IMR-90 (cell line): ENCODE data around the gene TMPRSS7. TPM values are rescaled to one million over a fixed set of nuclear protein-coding genes. Genes with fewer than 3 reads are reported as not detected.

ENCODE experiments used
- ATAC-seq: fragments of 200-7000 bp; cut with Tn5 transposase; 2 replicates; pipeline ENCODE4 v1.9.1; 2020; ENCODE audit warnings: low read depth, mild to moderate bottlenecking, moderate library complexity
- BruUV-seq: library from RNA; stranded (reverse); fragments of 400-500 nt; replicated peaks from 2 replicates; lab custom pipeline; 2021; lab: Mats Ljungman, UMichigan
- CTCF ChIA-PET: fragments of 300-600 bp; formaldehyde crosslinking; extraction: SDS; loops from one replicate; lab custom pipeline; 2021; ENCODE audit warnings: antibody characterized with exemption; lab: Yijun Ruan, JAX
- POLR2A ChIA-PET: fragments of 300-600 bp; sonication (Branson Sonifier 250); formaldehyde crosslinking; loops from one replicate; lab custom pipeline; 2022; ENCODE audit warnings: antibody characterized with exemption; ENCODE audit not compliant: unreplicated experiment; lab: Charles Lee
- DNase-seq: peaks from one replicate; pipeline ENCODE4 v3.0.0; 2013
- H2AFZ ChIP-seq: replicated peaks from 2 replicates; pipeline ENCODE3; 2013; ENCODE audit warnings: low read length, mild to moderate bottlenecking; ENCODE audit not compliant: poor library complexity
- H2AK5ac ChIP-seq: 2 replicates; pipeline ENCODE4 v1.6.1; 2013; ENCODE audit warnings: low read depth, low read length, inconsistent platforms
- H2AK9ac ChIP-seq: replicated peaks from 2 replicates; pipeline ENCODE3; 2013; ENCODE audit warnings: mild to moderate bottlenecking, low read depth, low read length, moderate library complexity; ENCODE audit not compliant: poor library complexity
- H2BK120ac ChIP-seq: 2 replicates; pipeline ENCODE4 v1.6.1; 2013; ENCODE audit warnings: low read depth, low read length, inconsistent platforms
- H2BK15ac ChIP-seq: 3 replicates; pipeline ENCODE4 v1.6.1; 2013; ENCODE audit warnings: low read depth, low read length, inconsistent platforms
- H2BK20ac ChIP-seq: 2 replicates; pipeline ENCODE4 v1.6.1; 2013; ENCODE audit warnings: low read depth, mild to moderate bottlenecking, inconsistent platforms, low read length, moderate library complexity
- H2BK5ac ChIP-seq: 2 replicates; pipeline ENCODE4 v1.6.1; 2013; ENCODE audit warnings: mild to moderate bottlenecking, low read depth, low read length, inconsistent platforms; ENCODE audit not compliant: poor library complexity, severe bottlenecking
- H3K14ac ChIP-seq: replicated peaks from 2 replicates; pipeline ENCODE4 v1.6.1; 2013; ENCODE audit warnings: low read depth, low read length, inconsistent platforms
- H3K18ac ChIP-seq: 2 replicates; pipeline ENCODE4 v1.6.1; 2013; ENCODE audit warnings: low read depth, low read length, control low read depth
- H3K23ac ChIP-seq: 2 replicates; pipeline ENCODE4 v1.6.1; 2013; ENCODE audit warnings: low read depth, low read length, inconsistent platforms
- H3K27ac ChIP-seq: 2 replicates; pipeline ENCODE4 v1.5.1; 2013; ENCODE audit warnings: mild to moderate bottlenecking, control low read depth, low read length; ENCODE audit not compliant: insufficient read depth
- H3K27me3 ChIP-seq: 2 replicates; pipeline ENCODE4 v1.6.1; 2013; ENCODE audit warnings: low read length; ENCODE audit not compliant: control insufficient read depth, insufficient read depth
- H3K36me3 ChIP-seq: 2 replicates; pipeline ENCODE4 v1.6.1; 2013; ENCODE audit warnings: low read length, mixed read lengths; ENCODE audit not compliant: control insufficient read depth, insufficient read depth
- H3K4ac ChIP-seq: 2 replicates; pipeline ENCODE4 v1.6.1; 2013; ENCODE audit warnings: low read depth, low read length, inconsistent platforms
- H3K4me1 ChIP-seq: 2 replicates; pipeline ENCODE4 v1.6.1; 2013; ENCODE audit warnings: low read length, mixed read lengths; ENCODE audit not compliant: control insufficient read depth, insufficient read depth
- H3K4me2 ChIP-seq: 2 replicates; pipeline ENCODE4 v1.6.1; 2013; ENCODE audit warnings: low read depth, mild to moderate bottlenecking, control low read depth, low read length, moderate library complexity
- H3K4me3 ChIP-seq: 2 replicates; pipeline ENCODE4 v1.5.1; 2013; ENCODE audit warnings: low read depth, mild to moderate bottlenecking, control low read depth, low read length, moderate library complexity; ENCODE audit not compliant: insufficient read depth
- H3K56ac ChIP-seq: 2 replicates; pipeline ENCODE4 v1.6.1; 2013; ENCODE audit warnings: low read length, inconsistent platforms; ENCODE audit not compliant: insufficient read depth; ENCODE audit errors: extremely low read depth
- H3K79me1 ChIP-seq, 2 experiments: 2 replicates each; pipeline ENCODE4 v1.6.1; 2013; ENCODE audit warnings: low read length in 2 of 2, inconsistent platforms in 1 of 2, low read depth in 1 of 2
- H3K9ac ChIP-seq: 2 replicates; pipeline ENCODE4 v1.6.1; 2013; ENCODE audit warnings: low read depth, low read length, control low read depth
- H3K9me1 ChIP-seq: 2 replicates; pipeline ENCODE4 v1.6.1; 2013; ENCODE audit warnings: low read length, inconsistent platforms; ENCODE audit not compliant: insufficient read depth
- H3K9me3 ChIP-seq: 2 replicates; pipeline ENCODE4 v1.6.1; 2013; ENCODE audit warnings: low read length; ENCODE audit not compliant: control insufficient read depth, insufficient read depth
- H4K20me1 ChIP-seq: 2 replicates; pipeline ENCODE4 v1.6.1; 2013; ENCODE audit warnings: low read length, inconsistent platforms; ENCODE audit not compliant: insufficient read depth
- H4K5ac ChIP-seq: 2 replicates; pipeline ENCODE4 v1.6.1; 2013; ENCODE audit warnings: mild to moderate bottlenecking, low read depth, low read length, control low read depth
- H4K8ac ChIP-seq, 2 experiments: 2 replicates each; pipeline ENCODE4 v1.6.1; 2013; ENCODE audit warnings: low read depth in 2 of 2, low read length in 2 of 2, control low read depth in 1 of 2, inconsistent platforms in 1 of 2
- H4K91ac ChIP-seq: 2 replicates; pipeline ENCODE4 v1.6.1; 2013; ENCODE audit warnings: low read depth, low read length, inconsistent platforms; ENCODE audit not compliant: insufficient read depth
- BHLHE40 ChIP-seq: fragments of 150-350 bp; IDR thresholded peaks from 2 replicates; pipeline ENCODE4 v1.6.1; 2016; ENCODE audit warnings: mild to moderate bottlenecking, low read depth, low read length
- CEBPB ChIP-seq: IDR thresholded peaks from 2 replicates; pipeline ENCODE4 v1.6.1; 2012; ENCODE audit warnings: low read depth, low read length, improper control_type of control experiment
- CHD1 ChIP-seq: IDR thresholded peaks from 2 replicates; pipeline ENCODE4 v1.6.1; 2012; ENCODE audit warnings: low read depth, low read length, improper control_type of control experiment
- FOS ChIP-seq: fragments of 150-350 bp; IDR thresholded peaks from 2 replicates; pipeline ENCODE4 v1.6.1; 2016; ENCODE audit warnings: low read depth, low read length
- MAZ ChIP-seq: IDR thresholded peaks from 2 replicates; pipeline ENCODE4 v1.6.1; 2012; ENCODE audit warnings: low read depth, mild to moderate bottlenecking, low read length, improper control_type of control experiment, moderate library complexity, borderline replicate concordance
- MXI1 ChIP-seq: IDR thresholded peaks from 2 replicates; pipeline ENCODE4 v1.6.1; 2012; ENCODE audit warnings: low read depth, mild to moderate bottlenecking, low read length, moderate library complexity, borderline replicate concordance
- NFE2L2 ChIP-seq: fragments of 150-350 bp; IDR thresholded peaks from 2 replicates; pipeline ENCODE4 v1.6.1; 2016; ENCODE audit warnings: low read depth, mild to moderate bottlenecking, low read length
- POLR2A ChIP-seq: IDR thresholded peaks from 2 replicates; pipeline ENCODE4 v1.6.1; 2012; ENCODE audit warnings: mild to moderate bottlenecking, low read depth, low read length
- RAD21 ChIP-seq: IDR thresholded peaks from 2 replicates; pipeline ENCODE4 v1.6.1; 2012; ENCODE audit warnings: low read length, improper control_type of control experiment
- USF2 ChIP-seq: fragments of 150-350 bp; IDR thresholded peaks from 2 replicates; pipeline ENCODE4 v1.6.1; 2017; ENCODE audit warnings: mild to moderate bottlenecking, antibody characterized with exemption, low read length, low read depth
- WGBS, 2 experiments: methylation state at CpG; one replicate each; pipeline versions ENCODE4 v1.1.5 to v1.1.7; 2013; ENCODE audit warnings: missing lambda C conversion rate in 2 of 2; ENCODE audit not compliant: insufficient read length in 1 of 2; ENCODE audit errors: extremely low coverage in 2 of 2; 5-methylcytosine and 5-hydroxymethylcytosine counted together
- dilution Hi-C: fragments of 300-500 bp; cut with HindIII; formaldehyde crosslinking; loops from one replicate; pipeline ENCODE4 v1.14.3; 2018; ENCODE audit warnings: low sequenced_read_pairs; ENCODE audit not compliant: unreplicated experiment
- in situ Hi-C: fragments of 300-500 bp; cut with MboI; formaldehyde crosslinking; loops from 3 replicates; pipeline ENCODE4 v1.14.3; 2019; ENCODE audit warnings: low sequenced_read_pairs, inconsistent platforms, mixed read lengths
- intact Hi-C: fragments of 100-400 bp; cut with micrococcal nuclease; formaldehyde crosslinking; loops from 2 replicates; pipeline ENCODE4 v1.10.0; 2022
- polyA plus RNA-seq, 3 experiments: library from polyadenylated mRNA; depleted of rRNA; stranded (reverse); fragments of >200 nt; gene quantifications; 2 replicates each; pipeline ENCODE4 v1.2.3, GENCODE V29; 2012; ENCODE audit warnings: low replicate concordance in 1 of 3
- total RNA-seq: library from RNA; depleted of rRNA; stranded (reverse); fragments of >200 nt; gene quantifications from 2 replicates; pipeline ENCODE4 v1.2.3, GENCODE V29; 2012

The TMPRSS7 gene
- total and polyA plus RNA-seq, 2 of the 4 experiments (the other 2 are of a cell fraction): 0.07 TPM; not detected in 1

GRCh38 chr3:112119962-112120836 lies 85.7 kb downstream of the TMPRSS7 start (continued):
- no peak for TF ChIP-seq RAD21

- ChIA-PET CTCF (interaction anchor here (0.9 kb wide), 1 partner anchor 10 kb away, joined by 5 read pairs; no protein-coding TSS in a partner anchor), POLR2A (no interaction called here)
- no peak overlapping the region for H2AFZ ChIP-seq
- TF ChIP-seq MXI1 (no peak), CEBPB (no peak), NFE2L2 (no peak), BHLHE40 (no peak), POLR2A (no peak), MAZ (no peak), CHD1 (no peak), RAD21 (no peak), USF2 (no peak), FOS (no peak)
- DNase-seq (no peak), ATAC-seq (no peak)
- no peak overlapping the region for H3K27ac ChIP-seq
- no peak overlapping the region for H2AK5ac ChIP-seq
- H4K8ac ChIP-seq: no peak overlapping the region
- dilution Hi-C loops (no loop called here), in situ Hi-C loops (no loop called here), intact Hi-C loops (no loop called here)
- no peak overlapping the region for H3K4ac ChIP-seq
- H3K4me1 ChIP-seq: peaks cover 2% of the 10 kb centered on the region; the same call in 1 of the 2 replicates
- no peak overlapping the region for H3K56ac ChIP-seq
- H3K18ac ChIP-seq: no peak overlapping the region
- peaks cover 5% of the 10 kb centered on the region for H3K36me3 ChIP-seq
- whole genome bisulfite sequencing, 2 experiments: no CpG with 5 or more reads among the region's 2 CpGs
- H3K27me3 ChIP-seq: no peaks in the 10 kb centered on the region
- BruUV-seq: no TSS peak
- no peak overlapping the region for H3K14ac ChIP-seq
- no peaks in the 10 kb centered on the region for H4K20me1 ChIP-seq
- no peak overlapping the region for H3K9ac ChIP-seq
- no peak overlapping the region for H2BK120ac ChIP-seq
- no peak overlapping the region for H4K91ac ChIP-seq
- no peak overlapping the region for H3K4me3 ChIP-seq
- no peak overlapping the region for H3K4me2 ChIP-seq
- peaks cover 0 to 1% of the 10 kb centered on the region in 2 experiments; a peak in 2 of 4 replicates for H3K79me1 ChIP-seq
- H4K5ac ChIP-seq: no peak overlapping the region
- H3K23ac ChIP-seq: no peak overlapping the region
- H2AK9ac ChIP-seq: no peak overlapping the region
- no peaks in the 10 kb centered on the region; the same call in 1 of the 2 replicates for H3K9me1 ChIP-seq
- H2BK5ac ChIP-seq: no peak overlapping the region
- H2BK20ac ChIP-seq: no peak overlapping the region
- no peaks in the 10 kb centered on the region for H3K9me3 ChIP-seq
- no peak overlapping the region for H2BK15ac ChIP-seq
Observed at GRCh38 chr3:112121577-112122547, 87.3 kb downstream of the TMPRSS7 start.
